HepG2 (cell line): Measurements from ENCODE around the gene AGRN. TPM values are rescaled to one million over a fixed set of nuclear protein-coding genes. Genes with fewer than 3 reads are reported as not detected.

ENCODE experiments used
- CC2D1A ChIP-seq: sonication (generic); formaldehyde crosslinking; IDR thresholded peaks from 2 replicates; pipeline ENCODE4 v1.8.1; 2023; ENCODE audit warnings: mild to moderate bottlenecking, missing genetic modification reagents
- CHCHD3 ChIP-seq: sonication (generic); formaldehyde crosslinking; IDR thresholded peaks from 2 replicates; pipeline ENCODE4 v1.8.0; 2022; ENCODE audit warnings: mild to moderate bottlenecking, missing genetic modification reagents, moderate library complexity
- GRHL1 ChIP-seq: sonication (generic); formaldehyde crosslinking; conservative IDR thresholded peaks from 2 replicates; pipeline ENCODE4 v1.8.0; 2022; ENCODE audit warnings: missing genetic modification reagents
- NBN ChIP-seq: fragments of 450-650 bp; conservative IDR thresholded peaks from 2 replicates; pipeline ENCODE4 v1.6.1; 2017
- USF2 ChIP-seq, 2 experiments: sonication (generic) in 1 of 2; formaldehyde crosslinking in 1 of 2; IDR thresholded peaks; 2 replicates each; pipeline versions ENCODE4 v1.5.1 to v1.6.1; 2011 to 2020; ENCODE audit warnings: borderline replicate concordance in 1 of 2, low read depth in 1 of 2, low read length in 1 of 2, mild to moderate bottlenecking in 1 of 2, missing genetic modification reagents in 1 of 2, moderate library complexity in 1 of 2
- YY1 ChIP-seq: IDR thresholded peaks from 2 replicates; pipeline ENCODE4 v1.6.1; 2011; ENCODE audit warnings: low read length, low read depth, moderate library complexity, mild to moderate bottlenecking; ENCODE audit not compliant: insufficient read depth, insufficient replicate concordance
- ZBTB44 ChIP-seq: sonication (generic); formaldehyde crosslinking; IDR thresholded peaks from 2 replicates; pipeline ENCODE4 v1.4.0; 2020; ENCODE audit warnings: missing genetic modification reagents
- ZHX1 ChIP-seq: sonication (generic); formaldehyde crosslinking; IDR thresholded peaks from 2 replicates; pipeline ENCODE4 v1.8.1; 2022; ENCODE audit warnings: low read depth, mild to moderate bottlenecking, missing genetic modification reagents
- ZNF121 ChIP-seq: sonication (generic); formaldehyde crosslinking; IDR thresholded peaks from 2 replicates; pipeline ENCODE4 v1.5.0; 2020; ENCODE audit warnings: mild to moderate bottlenecking, missing genetic modification reagents
- ZNF235 ChIP-seq: sonication (generic); formaldehyde crosslinking; IDR thresholded peaks from 2 replicates; pipeline ENCODE4 v1.8.1; 2023; ENCODE audit warnings: mild to moderate bottlenecking, missing genetic modification reagents, borderline replicate concordance
- ZNF3 ChIP-seq: IDR thresholded peaks from 2 replicates; pipeline ENCODE4 v1.7.0; 2017; ENCODE audit warnings: inconsistent platforms
- ZNF512B ChIP-seq: sonication (generic); formaldehyde crosslinking; IDR thresholded peaks from 2 replicates; pipeline ENCODE4 v1.5.1; 2020; ENCODE audit warnings: missing genetic modification reagents, mild to moderate bottlenecking, borderline replicate concordance
- ZNF691 ChIP-seq: sonication (generic); formaldehyde crosslinking; IDR thresholded peaks from 2 replicates; pipeline ENCODE4 v1.4.0; 2020; ENCODE audit warnings: missing genetic modification reagents, low read depth, mild to moderate bottlenecking, borderline replicate concordance
- ZNF841 ChIP-seq: sonication (generic); formaldehyde crosslinking; IDR thresholded peaks from 2 replicates; pipeline ENCODE4 v1.8.1; 2023; ENCODE audit warnings: missing genetic modification reagents, borderline replicate concordance
- ZSCAN21 ChIP-seq: sonication (generic); formaldehyde crosslinking; IDR thresholded peaks from 2 replicates; pipeline ENCODE4 v1.8.0; 2022; ENCODE audit warnings: mild to moderate bottlenecking, missing genetic modification reagents, moderate library complexity, borderline replicate concordance
- polyA plus RNA-seq, 8 experiments: library from polyadenylated mRNA; depleted of rRNA in 3 of 8; stranded (reverse) in 7 of 8; unstranded in 1 of 8; fragments of >200 nt; fragmentation: Illumina TruSeq in 4 of 8; extraction: Trizol in 4 of 8; gene quantifications; 2 replicates each; pipeline versions ENCODE4 v1.2.1 to v1.2.3, GENCODE V29; 2011 to 2016; ENCODE audit warnings: low read depth in 4 of 8, missing spikeins in 1 of 8, mixed read lengths in 1 of 8; ENCODE audit not compliant: insufficient read depth in 1 of 8
- total RNA-seq, 5 experiments: library from RNA; depleted of rRNA; stranded (reverse); fragments of >200 nt; fragmentation: Illumina TruSeq; extraction: Trizol; gene quantifications; 2 replicates each; pipeline ENCODE4 v1.2.3, GENCODE V29; 2016; ENCODE audit warnings: low read depth in 1 of 5

Gene AGRN
- total and polyA plus RNA-seq, 2 of the 13 experiments (the other 11 are each of a cell fraction or from before 2014, with no cell fraction given), result 29.8 to 65.2 TPM

- TF ChIP-seq ZSCAN21 (CRISPR knock-in tag) (no peak), NBN (no peak), CHCHD3 (no peak), ZNF3 (no peak), USF2 (IDR thresholded peaks at IDR 0.05; ENCODE audit: low read depth, low read length) (no peak), USF2 (CRISPR knock-in tag; IDR thresholded peaks at IDR 0.05; ENCODE audit: borderline replicate concordance) (no peak), ZNF841 (CRISPR knock-in tag) (no peak), ZNF121 (CRISPR knock-in tag) (no peak), ZNF691 (CRISPR knock-in tag) (no peak), ZBTB44 (CRISPR knock-in tag) (no peak), ZHX1 (CRISPR knock-in tag) (no peak), GRHL1 (no peak), CC2D1A (CRISPR knock-in tag) (no peak), ZNF235 (CRISPR knock-in tag) (no peak), YY1 (peak; percentile 26), ZNF512B (CRISPR knock-in tag) (no peak)
Observed at GRCh38 chr1:1065265-1065939, 45.5 kb downstream of the AGRN start (continued).
